Stimulated activated CD4-positive, alpha-beta T cell treated with anti-CD3 and anti-CD28 coated beads, Interleukin-12 subunit alpha, Interleukin-12 subunit beta, amount 100 ng/mL, for 4 hours (primary cell): Measurements from ENCODE around the gene ATP2A3.

Experiments used
- DNase-seq: peaks from one replicate; pipeline ENCODE4 v3.0.0-alpha.2; 2020

Gene ATP2A3

GRCh38 chr17:3925684-3926485 lies 38.4 kb downstream of the ATP2A3 start:
- DNase-seq: no peak

- DNase-seq: no peak
Observed at GRCh38 chr17:3924512-3925350, 39.5 kb downstream of the ATP2A3 start.

DNA sequence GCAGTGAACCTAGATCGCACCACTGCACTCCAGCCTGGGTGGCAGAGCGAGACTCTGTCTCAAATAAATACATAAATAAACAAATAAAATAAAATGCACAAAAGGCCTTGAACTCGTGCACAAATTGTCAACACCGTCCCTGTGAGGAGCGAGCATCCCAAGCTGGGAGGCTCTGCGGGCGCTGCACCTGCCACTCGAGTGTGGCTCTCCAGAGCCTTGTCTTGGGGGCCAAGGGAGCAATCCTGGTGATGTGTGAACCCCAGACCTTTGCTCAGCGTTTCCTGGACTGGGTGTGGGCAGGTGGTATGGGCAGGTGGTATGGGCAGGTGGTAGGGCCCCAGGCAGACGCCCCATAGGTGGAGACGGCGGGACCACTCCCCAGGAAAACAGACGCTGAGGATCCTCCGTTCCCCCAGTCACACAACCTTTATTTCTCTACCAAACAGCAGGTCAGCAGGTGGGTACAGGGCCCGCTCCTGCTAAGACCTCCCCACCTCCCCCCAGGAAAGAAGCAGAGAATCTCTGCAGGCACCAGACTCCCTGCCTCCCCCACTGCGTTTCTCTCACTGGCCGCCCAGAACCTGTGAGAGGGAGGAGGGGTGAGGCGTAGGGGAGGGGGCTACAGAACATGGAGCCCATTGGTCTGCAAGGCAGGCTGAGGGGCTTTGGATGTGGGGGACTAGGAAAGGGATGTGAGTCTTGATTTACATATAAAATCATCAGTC lies 40.6 kb downstream of the ATP2A3 start:
- DNase-seq: no peak

GRCh38 chr17:3922765-3923164 lies 41.5 kb downstream of the ATP2A3 start:
- no peak for DNase-seq

DNA sequence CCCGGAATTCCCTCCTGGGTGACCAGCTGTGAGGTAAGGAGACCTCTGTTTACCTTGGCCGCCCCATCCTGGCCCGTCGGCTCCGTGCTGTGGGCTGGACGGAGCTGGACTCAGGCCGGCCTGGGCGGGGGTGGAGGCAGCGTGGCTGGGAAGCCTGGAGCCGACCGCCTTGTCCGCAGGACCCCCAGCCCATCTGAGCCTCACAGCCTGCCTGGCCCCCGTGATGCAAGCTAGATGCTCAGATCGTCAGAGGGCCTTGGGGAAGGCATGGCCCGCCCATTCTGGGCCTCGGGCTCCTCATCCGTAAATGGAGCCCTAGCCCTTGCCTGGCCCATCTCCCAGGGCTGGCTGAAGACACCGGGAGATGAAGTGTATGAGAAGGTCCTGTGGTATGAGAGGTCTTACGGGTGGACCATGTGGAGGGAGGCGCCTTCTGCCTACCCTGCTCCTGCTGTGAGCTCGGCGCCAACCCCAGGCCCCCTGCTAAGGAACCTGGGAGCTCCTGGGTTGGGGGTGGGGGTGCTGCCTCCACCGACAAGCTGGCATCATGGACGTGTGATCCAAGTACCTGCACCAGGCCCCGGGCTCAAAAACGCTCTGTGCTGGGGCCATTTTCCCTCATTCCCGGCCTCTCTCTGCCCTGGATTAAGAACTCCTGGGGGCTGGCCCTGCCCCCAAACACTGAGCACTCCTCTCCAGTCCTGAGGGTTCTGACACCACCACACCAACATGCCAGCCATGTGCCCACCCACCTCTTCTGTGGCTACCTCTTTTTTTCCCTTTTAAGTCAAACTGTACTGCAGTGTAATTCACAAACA lies 42.5 kb downstream of the ATP2A3 start:
- DNase-seq: no peak

DNA sequence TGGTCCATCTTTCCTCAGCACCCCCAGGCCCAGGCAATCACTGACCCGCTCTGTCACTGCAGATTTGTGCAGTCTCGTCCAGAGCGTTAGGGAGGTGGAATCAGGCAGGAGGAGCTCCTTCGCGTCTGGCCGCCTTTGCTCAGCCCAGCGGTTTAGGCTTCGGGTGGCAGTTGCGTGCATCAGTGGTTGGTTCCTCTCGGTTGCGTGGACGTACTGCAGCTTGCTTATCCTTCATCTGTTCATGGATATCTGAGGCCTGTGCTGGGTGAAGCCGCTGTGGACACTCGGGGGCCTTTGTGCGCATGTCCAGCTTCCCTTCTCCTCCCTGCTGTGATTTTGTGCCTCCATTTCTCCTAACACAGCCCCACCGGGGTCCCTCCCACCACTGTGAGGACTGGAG lies 43.2 kb downstream of the ATP2A3 start:
- no peak for DNase-seq

DNA sequence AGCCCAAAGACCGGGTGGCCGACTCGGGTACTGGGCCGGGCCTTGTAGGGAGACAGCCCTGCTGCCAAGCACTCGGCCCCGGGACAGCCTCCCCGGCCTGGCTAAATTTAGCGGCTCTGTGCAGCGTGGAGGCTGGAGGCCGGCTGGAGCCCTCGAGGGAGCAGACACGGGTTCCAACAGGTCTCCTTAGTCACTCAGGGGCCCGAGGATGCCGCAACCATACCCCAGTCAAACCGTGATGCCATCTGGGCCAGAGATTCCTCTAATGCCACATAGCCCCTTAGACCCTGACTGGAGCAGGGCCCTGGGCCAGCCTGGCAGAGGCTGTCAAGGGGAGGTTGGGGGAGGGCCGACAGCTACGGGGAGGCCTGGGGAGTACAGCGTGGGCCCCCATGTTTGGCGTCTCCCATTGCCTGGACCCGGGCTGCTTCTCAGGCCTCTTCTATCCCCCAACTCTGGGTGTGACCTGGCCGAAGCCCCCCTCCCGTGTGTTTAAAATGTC lies 45.1 kb downstream of the ATP2A3 start:
- DNase-seq: no peak

- no peak for DNase-seq
Observed at GRCh38 chr17:3918372-3919122, 45.7 kb downstream of the ATP2A3 start.

DNA sequence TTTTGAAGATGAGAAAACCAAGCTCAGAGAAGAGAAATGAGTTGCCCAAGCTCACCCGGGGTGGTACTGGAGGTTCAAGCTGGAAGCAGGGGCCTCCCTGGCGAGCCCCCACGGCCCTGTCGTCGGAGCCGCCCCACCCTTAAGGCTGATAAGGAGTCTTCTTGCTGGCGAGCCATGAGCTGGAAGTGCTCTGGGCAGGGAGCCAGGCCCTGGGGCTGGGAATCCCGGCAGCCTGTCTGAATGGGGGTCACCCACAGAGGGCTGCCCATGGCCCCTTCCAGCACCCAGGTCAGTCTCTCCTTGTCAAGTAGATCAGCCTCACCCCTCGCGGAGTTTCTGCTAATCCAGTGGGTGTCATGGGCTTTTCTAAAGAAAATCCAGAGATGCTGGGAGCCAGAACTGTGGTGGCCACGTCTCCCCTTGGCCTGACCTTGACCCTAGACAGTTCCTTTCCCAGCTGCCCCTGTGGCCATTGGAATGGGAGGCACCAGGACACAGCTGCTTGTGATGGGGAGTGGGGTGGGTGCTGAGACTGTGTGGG lies 46.8 kb downstream of the ATP2A3 start:
- DNase-seq: no peak

DNA sequence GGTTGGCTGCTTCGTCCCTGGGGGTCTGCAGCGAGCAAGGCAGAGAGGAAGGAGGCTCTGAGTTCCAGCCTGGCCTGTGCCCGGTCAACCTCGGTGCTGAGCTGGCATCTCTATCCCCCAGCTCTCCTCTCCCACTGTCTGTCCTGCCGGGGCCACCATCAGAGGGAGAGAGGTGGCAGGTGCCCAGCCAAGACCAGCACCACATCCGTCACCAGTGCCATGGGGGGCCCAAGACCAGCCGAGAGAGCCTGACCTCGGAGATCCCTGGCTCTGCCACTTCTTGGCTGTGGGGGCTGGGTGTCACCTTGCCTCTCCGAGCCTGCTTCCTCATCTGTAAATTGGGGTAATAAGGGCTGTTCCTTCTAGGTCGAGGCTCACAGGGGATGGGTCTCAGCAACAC lies 47.4 kb downstream of the ATP2A3 start:
- DNase-seq: no peak

DNA sequence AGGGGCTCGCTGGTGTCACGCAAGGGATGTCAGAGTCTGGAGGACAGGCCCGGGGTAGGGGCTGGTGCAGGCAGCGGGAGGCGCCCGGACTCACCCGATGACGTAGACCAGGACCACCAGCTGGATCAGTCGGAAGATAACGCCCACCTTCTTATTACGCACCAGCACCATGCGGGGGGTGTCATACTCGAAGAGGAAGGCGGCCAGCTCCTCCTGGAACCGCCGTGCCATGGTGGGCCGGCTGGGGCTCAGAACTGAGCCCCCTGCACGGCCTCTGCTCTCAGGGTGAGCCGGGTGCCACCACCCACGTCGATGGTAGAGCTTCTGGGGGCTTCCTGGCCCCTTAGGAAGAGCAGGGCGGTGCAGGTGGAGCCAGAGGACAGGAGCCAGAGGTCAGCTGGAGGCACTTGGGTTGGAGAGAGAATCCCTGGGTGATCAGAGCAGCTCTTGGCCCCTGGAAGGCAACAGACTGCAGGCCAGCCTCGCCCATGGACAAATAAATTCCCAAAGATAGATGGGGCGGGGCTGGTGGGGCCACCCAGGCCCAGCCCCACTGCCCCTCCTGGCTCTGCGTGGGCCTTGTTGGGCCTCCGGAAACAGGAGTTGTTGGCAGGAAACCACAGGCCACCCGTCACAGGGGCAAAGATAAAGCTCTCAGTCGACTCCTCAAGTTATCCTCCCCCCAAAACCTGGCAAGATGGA lies 48.1 kb downstream of the ATP2A3 start, which contains the start of gene P2RX1:
Gene P2RX1, minus strand, starts transcription at position 471 of the 702 bp plus-strand sequence. Its CDS starts 240 bp downstream, at position 231.
- DNase-seq: no peak

- DNase-seq: no peak
Observed at GRCh38 chr17:3915581-3915994, 48.6 kb downstream of the ATP2A3 start.

- no peak for DNase-seq
Observed at GRCh38 chr17:3914312-3914670, 49.9 kb downstream of the ATP2A3 start.

DNA sequence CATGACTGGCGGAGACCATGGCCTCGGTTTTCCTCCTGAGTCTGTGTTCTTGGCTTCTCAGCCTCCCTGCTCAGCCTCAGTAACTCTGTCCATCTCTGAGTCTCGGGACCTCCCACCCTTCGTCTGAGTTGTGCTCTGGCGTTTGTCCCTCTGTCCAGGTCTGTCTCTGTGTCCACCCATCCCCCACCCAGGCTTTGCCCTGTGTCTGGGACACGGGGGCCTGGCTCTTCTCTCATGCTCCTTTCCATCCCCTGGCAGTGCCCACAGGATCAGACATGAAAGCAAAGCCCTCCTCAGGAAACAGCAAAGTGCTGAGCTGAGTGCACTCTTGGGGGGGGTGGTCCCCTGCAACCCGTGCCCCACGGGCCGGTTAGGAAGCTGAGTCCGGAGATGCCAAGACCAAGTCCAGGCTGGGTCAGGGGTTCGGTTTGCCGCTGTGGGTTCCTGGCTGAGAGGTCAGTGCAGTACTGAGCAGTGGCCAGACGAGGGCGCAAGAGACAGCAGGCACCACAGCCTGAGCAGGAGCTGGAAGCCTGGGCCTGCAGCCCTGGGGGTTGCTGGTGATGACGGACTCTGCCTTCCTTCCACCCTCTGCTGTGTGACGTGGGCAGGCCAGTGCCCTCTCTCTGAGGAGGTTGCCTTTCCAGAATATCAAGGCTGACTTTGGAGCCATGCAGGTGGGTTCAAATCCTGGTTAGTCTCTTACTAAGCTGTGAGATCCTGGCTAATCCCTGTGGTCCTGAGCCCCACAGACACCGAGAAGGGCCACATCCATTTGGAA lies 50.5 kb downstream of the ATP2A3 start:
- peak; percentile 78 for DNase-seq

DNA sequence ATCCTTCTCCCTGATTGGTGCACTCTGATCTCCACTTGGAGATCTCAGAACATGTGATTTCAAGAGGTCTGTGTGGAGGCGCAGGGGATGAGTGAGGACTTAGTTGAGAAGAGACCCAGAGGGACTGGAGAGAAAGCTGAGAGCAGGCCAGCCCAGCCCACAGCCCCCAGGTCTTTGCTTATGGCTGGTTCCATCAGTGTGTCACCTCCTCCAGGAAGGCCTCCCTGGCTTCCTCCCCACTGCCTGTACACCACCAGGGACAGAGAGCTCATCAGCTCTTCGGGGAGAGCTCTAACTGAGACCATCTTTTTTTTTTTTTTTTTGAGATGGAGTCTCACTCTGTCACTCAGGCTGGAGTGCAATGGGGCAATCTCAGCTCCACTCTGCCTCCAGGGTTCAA lies 51.4 kb downstream of the ATP2A3 start:
- DNase-seq: no peak

GRCh38 chr17:3911271-3912053 lies 52.8 kb downstream of the ATP2A3 start:
- peak; percentile 56 for DNase-seq

DNA sequence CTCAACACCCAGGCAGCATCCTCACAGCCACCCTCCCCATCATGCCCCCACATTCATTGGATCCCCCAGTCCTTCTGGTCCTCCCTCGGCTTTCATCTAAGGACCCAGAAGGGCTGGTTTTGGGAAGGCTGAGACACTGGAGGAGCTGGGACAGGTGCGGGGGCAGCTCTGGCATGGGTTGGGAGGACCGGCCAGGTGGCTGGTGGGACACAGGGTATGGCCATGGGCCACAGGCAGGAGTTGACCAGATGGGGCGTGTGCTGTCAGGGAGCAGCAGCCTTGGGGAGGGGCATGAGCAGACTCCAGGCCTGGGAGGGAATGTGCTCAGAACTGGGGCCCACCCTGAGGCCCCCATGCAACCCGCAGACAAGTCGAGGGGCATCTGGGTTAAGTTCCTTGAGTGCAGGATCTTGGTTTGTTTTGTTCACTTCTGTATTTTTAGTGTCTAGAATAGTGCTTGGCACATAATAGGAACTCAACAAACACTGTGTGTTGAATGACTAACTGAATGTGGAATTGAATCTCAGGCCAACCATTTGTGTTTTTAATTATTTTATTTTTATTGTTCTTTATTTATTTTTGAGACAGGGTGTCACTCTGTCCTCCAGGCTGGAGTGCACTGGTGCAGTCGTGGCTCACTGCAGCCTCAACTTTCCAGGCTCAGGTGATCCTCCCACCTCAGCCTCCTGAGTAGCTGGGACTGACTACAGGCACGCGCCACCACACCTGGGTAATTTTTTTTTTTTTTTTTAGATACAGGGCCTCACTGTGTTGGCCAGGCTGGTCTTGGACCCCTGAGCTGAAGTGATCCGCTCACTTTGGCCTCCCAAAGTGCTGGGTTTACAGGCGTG lies 53.6 kb downstream of the ATP2A3 start:
- DNase-seq: no peak

GRCh38 chr17:3909257-3909656 lies 55.0 kb downstream of the ATP2A3 start:
- no peak for DNase-seq
